GM18505 (cell line): ENCODE measurements around the gene TMTC1.

Source experiments
- ATAC-seq: cut with Tn5 transposase; IDR thresholded peaks from one replicate; pipeline ENCODE4 v1.9.1; 2021; ENCODE audit not compliant: unreplicated experiment
- POLR2A ChIP-seq: IDR thresholded peaks from 4 replicates; pipeline ENCODE4 v1.6.1; 2011; ENCODE audit warnings: borderline replicate concordance; ENCODE audit not compliant: insufficient read depth, insufficient read length; ENCODE audit errors: extremely low read depth

TMTC1 gene

DNA sequence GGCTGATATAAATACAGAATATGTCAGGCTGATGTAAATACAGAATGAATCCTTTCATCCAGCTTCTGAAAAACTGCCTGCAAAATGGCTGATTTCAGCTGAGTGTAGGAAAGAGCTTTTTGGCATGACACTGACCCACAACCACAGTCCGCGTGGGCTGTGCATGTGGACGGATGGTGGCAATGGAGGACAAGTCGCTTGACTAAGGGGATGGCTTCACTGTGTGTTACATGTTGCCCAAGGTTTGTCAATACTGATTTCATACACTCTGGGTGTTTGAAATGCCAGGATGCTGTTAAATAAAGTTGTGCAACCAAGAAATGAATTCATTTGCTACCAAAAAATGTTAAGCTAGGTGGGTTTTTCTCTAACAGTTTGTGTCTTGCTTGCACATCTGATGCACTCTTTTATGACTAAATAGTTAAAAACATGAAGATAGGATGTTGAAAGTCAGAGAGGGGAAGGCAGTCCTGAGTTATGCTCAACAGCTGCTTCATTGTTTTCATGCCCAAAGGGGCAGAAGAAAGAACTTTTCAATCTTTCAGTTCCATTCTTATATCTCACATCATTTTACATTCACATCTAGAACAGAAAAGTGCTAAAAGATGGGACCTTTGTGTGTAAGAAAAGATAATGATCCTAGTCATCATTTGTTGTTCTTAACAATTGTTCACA, 249.8 kb downstream of the TMTC1 start:
- TF ChIP-seq POLR2A, result no peak
- ATAC-seq, result no peak

DNA sequence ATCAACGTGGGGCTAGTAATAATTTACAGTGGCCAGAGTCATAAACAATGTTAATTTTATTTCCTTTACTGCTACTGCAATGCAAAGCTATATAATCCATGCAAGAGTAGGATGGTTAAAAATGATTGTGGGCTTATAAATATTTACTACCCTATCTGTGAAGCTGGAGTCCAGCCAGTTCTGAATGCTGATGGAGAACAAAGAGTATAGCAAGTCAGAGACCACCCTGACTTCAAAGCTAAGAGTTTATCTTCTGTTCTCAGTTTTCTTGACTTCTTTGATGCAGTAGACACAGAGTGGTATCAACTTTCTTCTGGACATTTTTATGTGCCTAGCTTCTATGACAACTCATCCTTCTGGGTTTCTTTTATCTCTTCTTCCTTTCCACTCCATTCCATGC, 252.3 kb downstream of the TMTC1 start:
- no peak for ATAC-seq
- no peak for TF ChIP-seq POLR2A

DNA sequence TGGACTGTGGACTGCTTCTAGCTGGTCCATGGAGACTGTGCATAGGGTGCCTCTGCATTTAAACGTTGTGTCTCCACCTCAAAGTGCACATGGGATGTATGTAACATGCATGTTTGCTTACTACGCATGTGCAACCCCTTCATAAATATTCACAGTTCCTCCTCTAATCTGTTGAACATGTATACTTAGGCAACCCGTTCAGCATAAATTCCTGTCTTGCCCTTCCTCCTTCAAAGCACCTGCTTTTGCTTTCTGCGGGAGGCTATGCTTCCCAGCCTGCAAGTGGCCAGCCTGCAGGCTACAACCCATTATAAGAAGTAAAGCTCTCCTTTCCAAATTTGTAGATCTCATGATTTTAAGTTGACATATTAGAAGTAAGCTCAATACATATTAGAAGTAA, 253.3 kb downstream of the TMTC1 start:
- TF ChIP-seq POLR2A, result no peak
- no peak for ATAC-seq

DNA sequence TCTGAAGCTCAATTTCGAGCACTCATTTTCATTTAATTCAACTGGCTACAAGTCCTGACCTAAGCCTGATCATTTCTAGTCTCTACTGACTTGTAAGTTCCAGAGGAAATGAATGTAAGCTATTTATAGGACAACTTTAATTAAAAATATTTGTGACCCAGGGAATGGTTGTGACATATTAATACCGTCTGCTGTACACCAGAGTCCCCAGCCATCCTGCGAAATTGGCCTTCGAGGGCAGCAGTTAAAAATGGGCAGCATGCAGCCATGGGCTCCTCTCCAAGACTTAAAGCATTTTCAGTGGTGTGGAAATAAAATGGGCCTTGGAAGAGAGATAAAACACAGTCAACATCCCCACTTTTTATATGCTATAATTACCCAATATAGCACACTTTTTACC, 255.6 kb downstream of the TMTC1 start:
- no peak for TF ChIP-seq POLR2A
- ATAC-seq, result no peak

DNA sequence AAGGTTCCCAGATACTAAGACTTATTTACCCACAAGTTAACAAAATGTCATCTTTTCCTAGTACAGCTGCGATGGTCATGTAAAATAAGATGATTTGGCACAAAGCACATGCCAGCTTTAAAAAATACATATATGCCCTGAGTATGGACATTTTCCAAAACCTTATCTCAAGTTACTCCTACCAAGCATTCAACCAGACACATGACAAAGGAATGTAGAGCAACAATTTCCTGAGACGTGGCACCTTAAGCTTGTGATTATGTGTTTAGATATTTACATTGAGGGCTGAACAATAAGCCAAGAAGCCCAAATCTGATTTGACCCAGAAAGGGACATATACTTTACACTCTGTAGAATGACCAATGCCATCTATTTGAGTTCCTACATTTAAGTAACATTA, 261.8 kb downstream of the TMTC1 start:
- ATAC-seq, result no peak
- no peak for TF ChIP-seq POLR2A

DNA sequence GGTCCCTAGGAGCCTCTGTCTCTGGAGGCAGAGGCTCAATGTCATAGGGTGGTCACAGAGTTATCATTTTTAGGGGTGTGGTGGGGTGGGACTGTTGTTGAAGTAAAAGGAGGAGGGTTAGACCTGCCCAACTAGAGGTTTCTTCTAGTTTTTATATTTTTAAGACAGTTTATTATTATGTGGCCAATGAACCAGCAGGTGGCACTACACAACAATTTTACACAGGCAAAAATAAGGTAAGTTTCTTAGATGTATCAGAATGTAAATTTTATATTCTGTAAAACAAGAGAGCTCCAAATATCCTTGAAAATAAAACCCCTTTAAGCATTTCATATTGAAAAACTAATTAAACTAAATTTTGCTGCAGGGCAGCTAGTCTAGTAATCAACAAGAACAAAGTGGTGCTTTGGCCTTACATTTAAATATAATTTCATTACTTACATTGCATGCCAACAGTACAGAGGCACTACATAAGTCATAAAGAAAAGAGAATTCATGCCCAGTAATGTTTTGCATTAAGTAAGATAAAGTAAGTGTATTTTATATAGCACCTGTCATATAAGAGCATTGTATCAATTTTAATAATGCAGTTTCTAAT, 264.1 kb downstream of the TMTC1 start:
- TF ChIP-seq POLR2A, result no peak
- no peak for ATAC-seq

DNA sequence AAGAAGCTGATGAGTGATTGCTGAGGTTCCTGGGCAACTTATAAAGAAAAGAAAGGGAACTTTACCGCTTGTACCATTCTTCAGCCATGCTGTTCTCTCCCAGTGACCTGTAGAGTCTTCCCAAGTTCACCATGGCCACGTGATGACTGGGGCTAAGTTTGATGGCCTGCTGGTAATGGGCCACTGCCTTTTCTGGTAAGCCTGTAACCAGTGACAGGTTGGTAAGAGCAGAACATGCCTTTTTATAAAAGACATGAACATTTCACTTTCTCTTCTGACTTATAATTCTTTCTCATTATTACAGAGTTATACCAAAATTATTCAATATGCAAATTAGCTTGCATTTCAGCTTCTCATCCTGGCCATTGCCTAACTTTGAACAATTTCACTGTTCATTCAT, 265.3 kb downstream of the TMTC1 start:
- no peak for ATAC-seq
- no peak for TF ChIP-seq POLR2A

DNA sequence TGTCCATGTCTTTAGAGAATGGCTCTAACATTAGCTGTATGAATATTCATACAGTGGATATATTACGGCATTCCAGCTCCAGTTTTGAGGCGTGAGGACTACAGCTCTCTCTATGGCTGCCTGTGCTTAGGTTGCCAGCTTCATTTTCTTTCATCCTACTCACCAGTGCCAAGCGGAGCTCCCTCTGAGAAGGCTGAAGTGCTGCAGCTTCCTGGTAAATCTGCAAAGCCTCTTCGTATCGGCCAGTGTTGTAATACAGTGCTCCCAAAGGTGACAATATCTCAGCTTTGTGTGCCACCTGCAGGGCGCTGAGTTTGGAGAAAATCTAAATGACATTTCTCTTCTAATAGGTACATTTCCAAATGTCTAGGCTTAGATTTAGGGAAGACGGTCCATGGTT, 266.5 kb downstream of the TMTC1 start:
- no peak for ATAC-seq
- no peak for TF ChIP-seq POLR2A

DNA sequence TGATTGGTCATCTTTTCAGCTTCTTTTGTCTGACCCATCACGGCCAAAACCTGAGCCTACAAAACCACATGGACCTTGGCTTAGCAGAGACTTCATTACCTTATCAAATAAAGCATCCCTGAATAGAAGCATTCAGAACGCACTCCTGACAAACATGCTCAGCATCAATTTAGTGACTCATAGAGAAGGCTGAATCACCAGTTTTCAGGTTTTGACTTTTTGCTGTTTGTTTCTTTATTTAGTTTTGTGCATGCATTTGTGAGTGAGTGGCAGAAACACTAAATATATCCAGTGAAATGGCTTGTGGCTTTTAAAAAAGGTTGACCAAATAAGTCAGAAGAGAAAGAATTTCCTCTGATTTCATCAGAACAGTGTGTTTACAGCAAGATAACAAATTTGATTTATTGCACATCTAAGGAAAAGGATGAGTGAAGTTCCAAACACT, 267.3 kb downstream of the TMTC1 start:
- no peak for TF ChIP-seq POLR2A
- no peak for ATAC-seq

DNA sequence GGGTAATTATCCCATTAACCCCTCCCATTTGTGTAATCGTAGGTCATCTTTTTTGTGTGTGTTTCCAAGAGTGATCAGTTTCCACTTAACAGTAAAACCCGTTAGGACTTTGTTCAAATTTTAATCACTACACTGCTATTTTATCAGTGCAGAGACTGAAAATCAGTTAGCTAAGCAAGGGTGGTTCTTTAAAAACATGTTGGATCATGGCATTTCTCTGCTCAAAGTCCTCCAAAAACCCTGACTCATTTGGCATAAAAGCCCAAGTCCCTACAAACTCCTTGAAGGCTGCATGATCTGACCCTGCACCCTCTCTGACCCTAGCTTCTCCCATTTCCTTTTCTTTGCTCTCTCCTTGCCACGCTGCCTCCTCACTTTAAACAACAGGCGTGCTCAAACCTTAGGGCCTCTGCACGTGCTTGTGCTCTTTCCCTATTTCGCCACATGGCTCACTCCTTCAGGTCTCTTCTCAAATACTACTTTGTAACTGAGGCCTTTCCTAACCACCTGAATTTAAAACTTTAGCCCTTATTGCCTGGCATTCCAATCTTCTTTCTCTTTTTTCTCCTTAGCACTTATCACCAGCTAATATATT, 273.1 kb downstream of the TMTC1 start:
- no peak for TF ChIP-seq POLR2A
- no peak for ATAC-seq

DNA sequence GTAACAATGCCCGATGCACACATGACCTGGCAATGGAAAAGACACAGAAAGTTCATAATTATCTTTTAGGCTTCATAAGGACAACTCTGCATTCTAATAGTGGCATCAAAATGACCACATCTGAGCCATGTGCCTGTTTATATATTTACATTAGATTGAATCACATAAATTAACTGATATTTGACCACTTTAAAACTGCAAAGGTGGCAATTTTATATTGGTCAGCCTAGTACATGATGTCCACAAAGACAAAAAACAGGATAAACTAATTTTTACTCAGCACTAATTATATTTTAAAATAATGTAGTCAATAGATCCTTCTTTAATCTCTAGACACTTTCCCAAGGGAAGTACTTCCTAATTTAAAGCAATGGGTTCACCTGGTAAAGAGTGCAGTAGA, 274.2 kb downstream of the TMTC1 start:
- no peak for TF ChIP-seq POLR2A

DNA sequence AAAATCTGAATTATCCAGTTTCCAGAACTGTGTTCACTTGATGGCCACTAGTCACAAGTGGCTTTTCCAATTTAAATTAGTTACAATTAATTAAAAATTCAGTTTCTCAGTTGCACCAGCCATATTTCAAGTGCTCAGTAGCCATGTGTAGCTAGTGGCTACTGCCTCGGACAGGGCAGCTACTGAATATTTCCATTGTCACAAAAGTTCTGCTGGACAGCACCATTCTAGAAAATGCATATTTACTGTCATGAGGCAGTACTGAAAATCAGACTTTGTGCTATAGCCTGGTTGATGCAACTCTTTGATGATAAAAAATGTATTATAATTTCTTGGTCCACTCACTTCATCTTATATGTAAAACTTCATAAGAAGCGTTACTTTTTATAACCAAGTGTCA, 274.8 kb downstream of the TMTC1 start:
- TF ChIP-seq POLR2A, result no peak
- no peak for ATAC-seq

More for the DNA sequence above, 274.2 kb downstream of the TMTC1 start:
- ATAC-seq, result no peak

DNA sequence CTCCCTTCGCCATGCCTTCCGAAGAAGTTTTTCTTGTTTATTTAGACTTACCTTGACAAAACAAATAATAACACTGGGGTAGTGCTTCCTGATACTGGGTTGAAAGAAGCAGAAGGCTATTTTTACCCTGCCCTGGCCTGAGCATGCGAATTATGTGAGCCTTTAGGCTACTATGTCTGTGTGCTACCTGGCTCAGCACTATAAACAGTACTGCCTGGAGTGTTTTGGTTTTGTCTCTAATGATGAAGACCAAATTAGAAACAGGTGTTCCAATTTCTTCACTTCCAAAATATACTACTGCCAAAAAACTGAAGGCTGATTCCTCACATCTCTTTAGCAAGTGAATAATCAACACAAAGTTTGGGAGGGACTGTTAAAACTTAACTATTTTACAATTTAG, 278.6 kb downstream of the TMTC1 start:
- no peak for TF ChIP-seq POLR2A
- ATAC-seq, result no peak

DNA sequence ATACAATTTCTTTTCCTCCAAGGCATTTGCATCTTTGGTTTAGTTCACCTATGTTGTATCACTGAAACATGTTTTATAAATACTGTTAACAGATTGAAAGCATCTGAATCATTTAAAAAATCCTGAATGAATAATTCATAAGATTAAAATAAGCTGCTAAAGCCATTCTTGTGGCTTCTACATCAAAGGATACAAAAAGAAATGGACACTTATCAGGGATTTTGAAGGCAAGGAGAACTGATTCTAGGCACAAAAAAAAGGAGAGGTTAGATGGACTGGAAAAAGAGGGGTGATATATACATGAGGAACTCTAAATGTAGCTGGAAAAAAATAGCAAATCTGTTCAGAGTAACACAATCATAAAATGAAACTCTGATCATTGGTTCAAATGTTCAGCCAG, 280.5 kb downstream of the TMTC1 start:
- no peak for ATAC-seq
- TF ChIP-seq POLR2A, result no peak
